Choroid plexus epithelial cell (primary cell): ENCODE results near the gene PYGM.

Source experiments
- DNase-seq: peaks from one replicate; pipeline ENCODE4 v3.0.0-alpha.2; 2010; ENCODE audit warnings: low read depth
- H3K4me3 ChIP-seq: 2 replicates; pipeline ENCODE4 v1.5.1; 2011; ENCODE audit warnings: low read depth, mild to moderate bottlenecking, control low read depth, low read length, moderate library complexity
- CTCF ChIP-seq: conservative IDR thresholded peaks from 2 replicates; pipeline ENCODE4 v1.5.1; 2011; ENCODE audit warnings: low read depth, mild to moderate bottlenecking, control low read depth, inconsistent platforms, low read length, moderate library complexity

PYGM gene

GRCh38 chr11:64759722-64760719 is at the start of gene PYGM:
PYGM (minus strand) TSS chr11:64759974; CDS start chr11:64759898, 76 bp downstream.
- no peak for TF ChIP-seq CTCF
- peak; percentile 89 for DNase-seq
- peak within 1 kb of the TSS; percentile 42 for H3K4me3 ChIP-seq

- H3K4me3 ChIP-seq, result no peak overlapping the region
- no peak for TF ChIP-seq CTCF
- no peak for DNase-seq
These were observed 45.7 kb upstream of the PYGM start for GRCh38 chr11:64805481-64805880.

GRCh38 chr11:64804346-64805210 is 44.8 kb upstream of the PYGM start:
- TF ChIP-seq CTCF, result no peak
- H3K4me3 ChIP-seq, result no peak overlapping the region
- DNase-seq, result no peak

- DNase-seq, result no peak
- H3K4me3 ChIP-seq, result peak overlapping the region; percentile 74
- no peak for TF ChIP-seq CTCF
These were observed 44.1 kb upstream of the PYGM start for GRCh38 chr11:64803846-64804345.

- peak; percentile 75 for DNase-seq
- TF ChIP-seq CTCF, result no peak
- peak within 1 kb of the TSS; percentile 74 for H3K4me3 ChIP-seq
These were observed 43.5 kb upstream of the PYGM start, which contains the start of gene MAP4K2 for GRCh38 chr11:64803158-64803845. MAP4K2 (minus strand) TSS chr11:64803214; CDS start chr11:64803149, 65 bp downstream.
